ENCODE data around the gene PDPN.

Gene PDPN

GRCh38 chr1:13627127-13627526, 43.5 kb downstream of the PDPN start:
- no peak for DNase-seq (ENCODE audit: low spot score)
- in situ Hi-C loops (cut with MboI; ENCODE audit: low pct_unique_long_range_greater_than_20kb, low sequenced_read_pairs, unreplicated experiment), result no loop called here
- no peak for TF ChIP-seq CTCF (IDR thresholded peaks at IDR 0.05; ENCODE audit: extremely low read depth, insufficient read depth, missing control alignments)

- in situ Hi-C loops (cut with MboI; ENCODE audit: low pct_unique_long_range_greater_than_20kb, low sequenced_read_pairs, unreplicated experiment), result no loop called here
- DNase-seq (ENCODE audit: low spot score), result no peak
- no peak for TF ChIP-seq CTCF (IDR thresholded peaks at IDR 0.05; ENCODE audit: extremely low read depth, insufficient read depth, missing control alignments)
These were observed 44.6 kb downstream of the PDPN start for GRCh38 chr1:13628218-13628617.

GRCh38 chr1:13628711-13629110, 45.1 kb downstream of the PDPN start:
- DNase-seq (ENCODE audit: low spot score), result no peak
- in situ Hi-C loops (cut with MboI; ENCODE audit: low pct_unique_long_range_greater_than_20kb, low sequenced_read_pairs, unreplicated experiment), result no loop called here
- TF ChIP-seq CTCF (IDR thresholded peaks at IDR 0.05; ENCODE audit: extremely low read depth, insufficient read depth, missing control alignments), result no peak

- TF ChIP-seq CTCF (IDR thresholded peaks at IDR 0.05; ENCODE audit: extremely low read depth, insufficient read depth, missing control alignments), result no peak
- in situ Hi-C loops (cut with MboI; ENCODE audit: low pct_unique_long_range_greater_than_20kb, low sequenced_read_pairs, unreplicated experiment), result no loop called here
- DNase-seq (ENCODE audit: low spot score), result no peak
These were observed 58.8 kb downstream of the PDPN start for GRCh38 chr1:13642306-13643004.

- TF ChIP-seq CTCF (IDR thresholded peaks at IDR 0.05; ENCODE audit: extremely low read depth, insufficient read depth, missing control alignments), result no peak
- in situ Hi-C loops (cut with MboI; ENCODE audit: low pct_unique_long_range_greater_than_20kb, low sequenced_read_pairs, unreplicated experiment), result no loop called here
- no peak for DNase-seq (ENCODE audit: low spot score)
These were observed 59.4 kb downstream of the PDPN start for GRCh38 chr1:13643017-13643416.

GRCh38 chr1:13646521-13646920, 62.9 kb downstream of the PDPN start:
- DNase-seq (ENCODE audit: low spot score), result no peak
- in situ Hi-C loops (cut with MboI; ENCODE audit: low pct_unique_long_range_greater_than_20kb, low sequenced_read_pairs, unreplicated experiment), result no loop called here
- TF ChIP-seq CTCF (IDR thresholded peaks at IDR 0.05; ENCODE audit: extremely low read depth, insufficient read depth, missing control alignments), result no peak

Data from GM13977 (cell line).